SK-N-SH treated with all-trans-retinoic acid at 6 μM for 48 hours (cell line): Measurements from ENCODE around the gene PTPRJ.

Experiments used
- BACH2 ChIP-seq: fragments of 250-450 bp; sonication (Bioruptor Pico); IDR thresholded peaks from 2 replicates; pipeline ENCODE4 v1.9.0; 2021; ENCODE audit warnings: mild to moderate bottlenecking, borderline replicate concordance
- CSDC2 ChIP-seq: fragments of 250-450 bp; sonication (Bioruptor Pico); IDR thresholded peaks from 2 replicates; pipeline ENCODE4 v1.5.0; 2020; ENCODE audit warnings: mild to moderate bottlenecking, moderate library complexity
- GLIS3 ChIP-seq: fragments of 250-450 bp; sonication (Bioruptor Pico); IDR thresholded peaks from 2 replicates; pipeline ENCODE4 v1.5.0; 2020; ENCODE audit warnings: mild to moderate bottlenecking, moderate library complexity
- PATZ1 ChIP-seq: fragments of 250-450 bp; sonication (Bioruptor Pico); IDR thresholded peaks from 2 replicates; pipeline ENCODE4 v1.8.0; 2020; ENCODE audit warnings: mild to moderate bottlenecking, moderate library complexity, borderline replicate concordance
- POU6F1 ChIP-seq: fragments of 250-450 bp; sonication (Bioruptor Pico); IDR thresholded peaks from 2 replicates; pipeline ENCODE4 v1.8.0; 2021; ENCODE audit warnings: low read depth, mild to moderate bottlenecking, moderate library complexity, borderline replicate concordance
- PPARA ChIP-seq: fragments of 250-450 bp; sonication (Bioruptor Pico); IDR thresholded peaks from 2 replicates; pipeline ENCODE4 v1.5.0; 2020; ENCODE audit warnings: mild to moderate bottlenecking, borderline replicate concordance
- ZFP30 ChIP-seq: fragments of 450-650 bp; formaldehyde crosslinking; IDR thresholded peaks from 2 replicates; pipeline ENCODE4 v1.5.0; 2022; ENCODE audit warnings: mild to moderate bottlenecking, moderate library complexity
- TF ChIP-seq, protein P1 (sequence below): fragments of 250-450 bp; sonication (Bioruptor Pico); IDR thresholded peaks from 2 replicates; pipeline ENCODE4 v1.5.1; 2020; ENCODE audit warnings: low read depth, mild to moderate bottlenecking, moderate library complexity
- TF ChIP-seq, protein P2 (sequence below): fragments of 250-450 bp; sonication (Bioruptor Pico); IDR thresholded peaks from 2 replicates; pipeline ENCODE4 v1.5.1; 2021; ENCODE audit warnings: mild to moderate bottlenecking, moderate library complexity

GRCh38 chr11:47971501-47971900 lies 8.9 kb upstream of the PTPRJ start:
- no peak for TF ChIP-seq GLIS3 (CRISPR knock-in tag)
- TF ChIP-seq, protein P1, sequence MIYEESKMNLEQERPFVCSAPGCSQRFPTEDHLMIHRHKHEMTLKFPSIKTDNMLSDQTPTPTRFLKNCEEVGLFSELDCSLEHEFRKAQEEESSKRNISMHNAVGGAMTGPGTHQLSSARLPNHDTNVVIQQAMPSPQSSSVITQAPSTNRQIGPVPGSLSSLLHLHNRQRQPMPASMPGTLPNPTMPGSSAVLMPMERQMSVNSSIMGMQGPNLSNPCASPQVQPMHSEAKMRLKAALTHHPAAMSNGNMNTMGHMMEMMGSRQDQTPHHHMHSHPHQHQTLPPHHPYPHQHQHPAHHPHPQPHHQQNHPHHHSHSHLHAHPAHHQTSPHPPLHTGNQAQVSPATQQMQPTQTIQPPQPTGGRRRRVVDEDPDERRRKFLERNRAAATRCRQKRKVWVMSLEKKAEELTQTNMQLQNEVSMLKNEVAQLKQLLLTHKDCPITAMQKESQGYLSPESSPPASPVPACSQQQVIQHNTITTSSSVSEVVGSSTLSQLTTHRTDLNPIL, result no peak
- no peak for TF ChIP-seq ZFP30 (CRISPR knock-in tag)
- no peak for TF ChIP-seq BACH2 (CRISPR knock-in tag)
- TF ChIP-seq PPARA (CRISPR knock-in tag), result no peak
- no peak for TF ChIP-seq CSDC2 (CRISPR knock-in tag)
- TF ChIP-seq, protein P2, sequence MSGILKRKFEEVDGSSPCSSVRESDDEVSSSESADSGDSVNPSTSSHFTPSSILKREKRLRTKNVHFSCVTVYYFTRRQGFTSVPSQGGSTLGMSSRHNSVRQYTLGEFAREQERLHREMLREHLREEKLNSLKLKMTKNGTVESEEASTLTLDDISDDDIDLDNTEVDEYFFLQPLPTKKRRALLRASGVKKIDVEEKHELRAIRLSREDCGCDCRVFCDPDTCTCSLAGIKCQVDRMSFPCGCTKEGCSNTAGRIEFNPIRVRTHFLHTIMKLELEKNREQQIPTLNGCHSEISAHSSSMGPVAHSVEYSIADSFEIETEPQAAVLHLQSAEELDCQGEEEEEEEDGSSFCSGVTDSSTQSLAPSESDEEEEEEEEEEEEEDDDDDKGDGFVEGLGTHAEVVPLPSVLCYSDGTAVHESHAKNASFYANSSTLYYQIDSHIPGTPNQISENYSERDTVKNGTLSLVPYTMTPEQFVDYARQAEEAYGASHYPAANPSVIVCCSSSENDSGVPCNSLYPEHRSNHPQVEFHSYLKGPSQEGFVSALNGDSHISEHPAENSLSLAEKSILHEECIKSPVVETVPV (CRISPR knock-in tag), result no peak
- no peak for TF ChIP-seq POU6F1 (CRISPR knock-in tag)
- no peak for TF ChIP-seq PATZ1 (CRISPR knock-in tag)
